Measurements from ENCODE around the gene LRRC9.

DNA sequence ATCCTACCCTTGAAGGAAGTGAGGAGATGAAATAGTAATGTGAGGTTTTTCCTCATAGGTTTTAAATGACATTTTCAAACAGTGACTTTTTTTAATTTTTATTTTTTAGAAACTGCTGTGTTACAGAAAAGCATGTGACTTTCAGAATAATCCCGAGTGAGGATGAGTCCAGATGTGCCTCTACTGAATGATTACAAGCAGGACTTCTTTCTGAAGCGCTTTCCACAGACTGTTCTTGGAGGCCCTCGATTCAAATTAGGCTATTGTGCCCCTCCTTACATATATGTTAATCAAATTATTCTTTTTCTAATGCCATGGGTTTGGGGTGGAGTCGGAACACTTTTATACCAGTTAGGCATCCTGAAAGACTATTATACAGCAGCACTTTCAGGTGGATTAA is 187.5 kb downstream of the LRRC9 start:
- TF ChIP-seq, protein P1, sequence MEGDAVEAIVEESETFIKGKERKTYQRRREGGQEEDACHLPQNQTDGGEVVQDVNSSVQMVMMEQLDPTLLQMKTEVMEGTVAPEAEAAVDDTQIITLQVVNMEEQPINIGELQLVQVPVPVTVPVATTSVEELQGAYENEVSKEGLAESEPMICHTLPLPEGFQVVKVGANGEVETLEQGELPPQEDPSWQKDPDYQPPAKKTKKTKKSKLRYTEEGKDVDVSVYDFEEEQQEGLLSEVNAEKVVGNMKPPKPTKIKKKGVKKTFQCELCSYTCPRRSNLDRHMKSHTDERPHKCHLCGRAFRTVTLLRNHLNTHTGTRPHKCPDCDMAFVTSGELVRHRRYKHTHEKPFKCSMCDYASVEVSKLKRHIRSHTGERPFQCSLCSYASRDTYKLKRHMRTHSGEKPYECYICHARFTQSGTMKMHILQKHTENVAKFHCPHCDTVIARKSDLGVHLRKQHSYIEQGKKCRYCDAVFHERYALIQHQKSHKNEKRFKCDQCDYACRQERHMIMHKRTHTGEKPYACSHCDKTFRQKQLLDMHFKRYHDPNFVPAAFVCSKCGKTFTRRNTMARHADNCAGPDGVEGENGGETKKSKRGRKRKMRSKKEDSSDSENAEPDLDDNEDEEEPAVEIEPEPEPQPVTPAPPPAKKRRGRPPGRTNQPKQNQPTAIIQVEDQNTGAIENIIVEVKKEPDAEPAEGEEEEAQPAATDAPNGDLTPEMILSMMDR (IDR thresholded peaks at IDR 0.05; ENCODE audit: low read depth, low read length): no peak
- TF ChIP-seq POLR2A (IDR thresholded peaks at IDR 0.05; ENCODE audit: extremely low read depth, insufficient read length): no peak
- TF ChIP-seq MAX (IDR thresholded peaks at IDR 0.05; ENCODE audit: low read depth, low read length): no peak
- TF ChIP-seq MYC (IDR thresholded peaks at IDR 0.05; ENCODE audit: low read depth, low read length): no peak

Data from NB4 (cell line).